MM.1S (cell line): Measurements from ENCODE around the gene CLDN7.

Source experiments
- DNase-seq: peaks from one replicate; pipeline ENCODE4 v3.0.0-alpha.2; 2015
- H2AFZ ChIP-seq: fragments of 300-600 bp; sonication (generic); 2 replicates; pipeline ENCODE4 v1.6.0; 2016; ENCODE audit warnings: antibody characterized with exemption, low read length
- H3F3A ChIP-seq: fragments of 300-600 bp; sonication (generic); 2 replicates; pipeline ENCODE4 v1.6.1; 2016; ENCODE audit warnings: mild to moderate bottlenecking, antibody characterized with exemption, low read length, moderate library complexity, mixed read lengths; ENCODE audit not compliant: insufficient read depth
- H3K27ac ChIP-seq: fragments of 300-600 bp; sonication (generic); 2 replicates; pipeline ENCODE4 v1.5.1; 2016; ENCODE audit warnings: mild to moderate bottlenecking, low read length
- H3K27me3 ChIP-seq: fragments of 300-600 bp; sonication (generic); replicated peaks from 2 replicates; pipeline ENCODE4 v1.6.0; 2016; ENCODE audit warnings: low read length; ENCODE audit not compliant: insufficient read depth
- H3K36me3 ChIP-seq: fragments of 300-600 bp; sonication (generic); replicated peaks from 2 replicates; pipeline ENCODE4 v1.6.1; 2016; ENCODE audit warnings: mild to moderate bottlenecking, low read length, mixed read lengths; ENCODE audit not compliant: insufficient read depth
- H3K4me1 ChIP-seq: fragments of 300-600 bp; sonication (generic); 2 replicates; pipeline ENCODE4 v1.6.1; 2016; ENCODE audit warnings: low read length, mixed read lengths
- H3K4me2 ChIP-seq: fragments of 300-600 bp; sonication (generic); 2 replicates; pipeline ENCODE4 v1.6.0; 2016; ENCODE audit warnings: low read depth, low read length
- H3K4me3 ChIP-seq: fragments of 300-600 bp; sonication (generic); 2 replicates; pipeline ENCODE4 v1.5.1; 2016; ENCODE audit warnings: low read length, mixed read lengths
- H3K79me2 ChIP-seq: fragments of 300-600 bp; sonication (generic); 2 replicates; pipeline ENCODE4 v1.6.1; 2016; ENCODE audit warnings: mixed run types, low read length, mixed read lengths
- H3K9ac ChIP-seq: fragments of 300-600 bp; sonication (generic); 2 replicates; pipeline ENCODE4 v1.6.1; 2016; ENCODE audit warnings: low read length, mixed read lengths
- H3K9me2 ChIP-seq: fragments of 300-600 bp; sonication (generic); replicated peaks from 2 replicates; pipeline ENCODE4 v1.6.1; 2016; ENCODE audit warnings: mild to moderate bottlenecking, low read length, mixed read lengths; ENCODE audit not compliant: insufficient read depth
- H3K9me3 ChIP-seq: fragments of 300-600 bp; sonication (generic); replicated peaks from 2 replicates; pipeline ENCODE4 v1.6.1; 2016; ENCODE audit warnings: mild to moderate bottlenecking, low read length, mixed read lengths; ENCODE audit not compliant: insufficient read depth
- H4K20me1 ChIP-seq: fragments of 300-600 bp; sonication (generic); 2 replicates; pipeline ENCODE4 v1.6.1; 2016; ENCODE audit warnings: mild to moderate bottlenecking, low read length, moderate library complexity, mixed read lengths; ENCODE audit not compliant: insufficient read depth
- CTCF ChIP-seq: fragments of 300-600 bp; sonication (generic); IDR thresholded peaks from 2 replicates; pipeline ENCODE4 v1.5.1; 2016; ENCODE audit warnings: antibody characterized with exemption, low read length, mixed read lengths
- EZH2 ChIP-seq: fragments of 300-600 bp; sonication (generic); optimal IDR thresholded peaks from 2 replicates; pipeline ENCODE3; 2017; ENCODE audit warnings: low read depth, mild to moderate bottlenecking, antibody characterized with exemption, low read length, mixed read lengths
- EZH2phosphoT487 ChIP-seq: fragments of 300-600 bp; sonication (generic); IDR thresholded peaks from 2 replicates; pipeline ENCODE4 v1.6.1; 2018; ENCODE audit warnings: antibody characterized with exemption, low read length

Gene CLDN7

DNA sequence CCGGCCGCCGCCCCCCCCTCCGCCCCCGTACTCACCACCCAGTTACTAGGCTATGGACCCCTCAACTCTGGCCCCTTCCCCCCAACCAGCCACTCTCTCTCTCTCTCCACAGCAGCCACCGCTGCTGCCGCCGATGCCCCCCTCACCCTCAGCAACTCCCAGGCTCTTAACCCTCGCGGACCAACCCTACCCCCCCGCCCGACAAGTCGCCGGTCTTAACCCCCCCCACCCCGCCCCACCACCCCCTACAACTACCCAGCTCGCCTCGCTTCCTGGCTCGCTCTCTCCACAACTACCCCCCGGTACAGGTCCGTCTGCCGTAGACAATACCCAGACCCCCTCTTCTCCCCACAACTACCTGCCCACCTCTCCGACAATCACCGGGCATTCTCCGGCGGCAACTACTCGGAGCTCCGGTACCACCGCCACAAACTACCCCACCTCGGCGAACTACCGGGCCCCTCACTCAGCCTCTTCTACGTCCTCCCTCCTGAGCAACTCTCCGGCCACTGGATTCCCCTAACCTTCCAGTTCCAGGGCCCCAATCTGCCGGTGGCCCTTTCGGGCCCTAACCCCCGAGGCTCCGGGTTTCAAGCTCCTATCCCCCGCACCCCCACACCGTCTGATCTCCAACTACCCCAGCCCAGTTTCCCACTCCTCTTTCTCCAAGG is 23.7 kb downstream of the CLDN7 start:
- Histone ChIP-seq H3K9ac (peak overlapping the region; percentile 89), H3K4me1 (peaks cover 30% of the 10 kb centered on the region), H3K4me2 (peak overlapping the region; percentile 55; the same call in 1 of the 2 replicates), H3K9me3 (no peaks in the 10 kb centered on the region), H3K27me3 (no peaks in the 10 kb centered on the region), H4K20me1 (no peaks in the 10 kb centered on the region), H3K27ac (peak overlapping the region; percentile 48; the same call in 1 of the 2 replicates), H3F3A (peaks cover 53% of the 10 kb centered on the region), H3K79me2 (peaks cover 72% of the 10 kb centered on the region), H3K4me3 (peak overlapping the region; percentile 91), H3K36me3 (no peaks in the 10 kb centered on the region; the same call in 1 of the 2 replicates), H2AFZ (peak overlapping the region; percentile 29), H3K9me2 (no peaks in the 10 kb centered on the region)
- DNase-seq: peak; percentile 33
- TF ChIP-seq CTCF: no peak
- no peak for TF ChIP-seq EZH2
- TF ChIP-seq EZH2phosphoT487: no peak

DNA sequence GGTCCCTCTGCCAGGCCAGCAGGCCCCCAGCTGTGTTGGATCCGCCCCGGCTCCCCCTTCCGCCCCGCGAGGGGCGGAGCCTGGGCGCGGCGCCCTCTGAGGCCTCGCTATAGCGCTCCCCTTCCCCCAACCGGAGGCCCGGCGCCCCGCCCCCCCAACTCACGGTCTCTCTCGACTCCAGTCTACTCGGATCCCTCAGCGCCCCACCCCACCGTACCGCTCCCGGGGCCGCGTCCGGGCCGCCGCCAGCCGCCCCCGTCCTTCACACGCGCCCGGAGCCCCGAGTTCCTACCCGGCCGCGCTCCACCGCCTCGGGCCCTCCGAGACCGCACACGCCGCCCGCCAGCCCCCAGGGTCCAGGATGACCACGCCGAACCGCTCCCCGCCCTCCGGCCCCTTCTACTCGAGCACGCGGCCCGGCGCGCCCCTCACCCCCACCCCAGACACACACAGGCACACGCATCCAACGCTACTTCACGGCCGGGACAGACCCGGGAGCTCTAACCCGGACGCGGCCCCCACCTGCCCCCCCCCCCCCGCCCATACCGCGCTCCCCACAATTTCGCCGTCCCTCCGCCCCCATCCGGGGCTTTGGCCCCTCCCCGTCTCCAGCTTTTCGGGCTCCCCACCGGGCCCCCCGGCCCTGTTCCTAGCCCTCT is 24.4 kb downstream of the CLDN7 start:
- peaks cover 48% of the 10 kb centered on the region for H3F3A ChIP-seq
- DNase-seq: peak; percentile 78

GRCh38 chr17:7237266-7237760 is 25.0 kb downstream of the CLDN7 start:
- Histone ChIP-seq H3K9me2 (no peaks in the 10 kb centered on the region), H3K4me2 (peak overlapping the region; percentile 48; the same call in 1 of the 2 replicates), H4K20me1 (no peaks in the 10 kb centered on the region), H2AFZ (no peak overlapping the region), H3K9me3 (no peaks in the 10 kb centered on the region), H3K9ac (peak overlapping the region; percentile 79; the same call in 1 of the 2 replicates), H3K4me1 (peaks cover 34% of the 10 kb centered on the region), H3K27ac (peak overlapping the region; percentile 68; the same call in 1 of the 2 replicates), H3K27me3 (no peaks in the 10 kb centered on the region), H3K79me2 (peaks cover 85% of the 10 kb centered on the region), H3F3A (peaks cover 48% of the 10 kb centered on the region), H3K36me3 (no peaks in the 10 kb centered on the region; the same call in 1 of the 2 replicates), H3K4me3 (peak overlapping the region; percentile 60)
- DNase-seq: no peak
- no peak for TF ChIP-seq EZH2
- TF ChIP-seq CTCF: no peak
- no peak for TF ChIP-seq EZH2phosphoT487

More for the DNA sequence above, 24.4 kb downstream of the CLDN7 start:
- Histone ChIP-seq H3K9ac (peak overlapping the region; percentile 79), H3K27ac (peak overlapping the region; percentile 68; the same call in 1 of the 2 replicates), H3K4me2 (peak overlapping the region; percentile 48; the same call in 1 of the 2 replicates), H3K9me3 (no peaks in the 10 kb centered on the region), H3K79me2 (peaks cover 79% of the 10 kb centered on the region), H3K27me3 (no peaks in the 10 kb centered on the region), H3K4me1 (peaks cover 34% of the 10 kb centered on the region), H3K9me2 (no peaks in the 10 kb centered on the region), H2AFZ (no peak overlapping the region), H4K20me1 (no peaks in the 10 kb centered on the region), H3K4me3 (peak overlapping the region; percentile 91), H3K36me3 (no peaks in the 10 kb centered on the region; the same call in 1 of the 2 replicates)
- TF ChIP-seq EZH2 (no peak), CTCF (no peak), EZH2phosphoT487 (no peak)
